ENCODE results near the gene PDE7B. TPM values are rescaled to one million over a fixed set of nuclear protein-coding genes. Genes with fewer than 3 reads are reported as not detected.

Gene PDE7B
- total and polyA plus RNA-seq, 2 of the 4 experiments (the other 2 are of a cell fraction), result 7.8 to 12.4 TPM

GRCh38 chr6:136093835-136094234, 242.3 kb downstream of the PDE7B start:
- H3K9me3 ChIP-seq (ENCODE audit: control insufficient read depth, insufficient read depth, low read length), result no peaks in the 10 kb centered on the region
- no peak overlapping the region for H2AK5ac ChIP-seq (ENCODE audit: low read depth, low read length)
- H3K9me1 ChIP-seq (ENCODE audit: insufficient read depth, low read length), result peaks cover 8% of the 10 kb centered on the region; the same call in 1 of the 2 replicates
- peaks cover 7% of the 10 kb centered on the region for H3K4me1 ChIP-seq (ENCODE audit: control insufficient read depth, insufficient read depth, low read length)
- no peak overlapping the region for H3K4me2 ChIP-seq (ENCODE audit: low read depth, low read length)
- POLR2A ChIA-PET (ENCODE audit: unreplicated experiment), result no interaction called here
- dilution Hi-C loops (cut with HindIII; ENCODE audit: low sequenced_read_pairs, unreplicated experiment), result no loop called here
- H3K18ac ChIP-seq (ENCODE audit: low read depth, low read length), result no peak overlapping the region
- no peak overlapping the region for H4K8ac ChIP-seq (ENCODE audit: low read depth in 2 of 2, low read length in 2 of 2)
- CTCF ChIA-PET, result no interaction called here
- WGBS, 2 experiments (ENCODE audit: extremely low coverage in 2 of 2, insufficient read length in 1 of 2), result no CpG with 5 or more reads among the region's 1 CpG
- no peak overlapping the region for H4K5ac ChIP-seq (ENCODE audit: low read depth, low read length)
- H3K4me3 ChIP-seq (ENCODE audit: insufficient read depth, low read depth, low read length), result no peak overlapping the region
- no TSS peak for BruUV-seq (replicated peaks)
- H3K9ac ChIP-seq (ENCODE audit: low read depth, low read length), result no peak overlapping the region
- no peak for TF ChIP-seq USF2 (IDR thresholded peaks at IDR 0.05; ENCODE audit: low read depth, low read length)
- TF ChIP-seq MAFK (IDR thresholded peaks at IDR 0.05; ENCODE audit: low read depth, low read length), result no peak
- no peak for TF ChIP-seq MXI1 (IDR thresholded peaks at IDR 0.05; ENCODE audit: borderline replicate concordance, low read depth, low read length)
- TF ChIP-seq CTCF (conservative IDR thresholded peaks at IDR 0.05; ENCODE audit: low read depth, low read length), result no peak
- no peak for TF ChIP-seq MAZ (IDR thresholded peaks at IDR 0.05; ENCODE audit: borderline replicate concordance, low read depth, low read length)
- TF ChIP-seq RAD21 (IDR thresholded peaks at IDR 0.05; ENCODE audit: low read length), result no peak
- no peak for TF ChIP-seq BHLHE40 (IDR thresholded peaks at IDR 0.05; ENCODE audit: low read depth, low read length)
- TF ChIP-seq ELK1 (IDR thresholded peaks at IDR 0.05; ENCODE audit: borderline replicate concordance, low read depth, low read length), result no peak
- no peak for TF ChIP-seq RCOR1 (IDR thresholded peaks at IDR 0.05; ENCODE audit: insufficient replicate concordance, low read length)
- no peak overlapping the region for H2AFZ ChIP-seq (replicated peaks; ENCODE audit: low read length, poor library complexity)
- no peaks in the 10 kb centered on the region for H3K27me3 ChIP-seq (ENCODE audit: control insufficient read depth, insufficient read depth, low read length)
- no peak overlapping the region for H2BK5ac ChIP-seq (ENCODE audit: low read depth, low read length, poor library complexity, severe bottlenecking)
- no peak overlapping the region for H2AK9ac ChIP-seq (replicated peaks; ENCODE audit: low read depth, low read length, poor library complexity)
- peaks cover 7% of the 10 kb centered on the region; the same call in 1 of the 2 replicates for H4K20me1 ChIP-seq (ENCODE audit: insufficient read depth, low read length)
- intact Hi-C loops (cut with micrococcal nuclease), result no loop called here
- no peak overlapping the region for H3K4ac ChIP-seq (ENCODE audit: low read depth, low read length)
- peaks cover 35 to 60% of the 10 kb centered on the region in 2 experiments for H3K79me1 ChIP-seq (ENCODE audit: low read depth in 1 of 2, low read length in 2 of 2)
- no peak overlapping the region for H4K91ac ChIP-seq (ENCODE audit: insufficient read depth, low read depth, low read length)
- in situ Hi-C loops (cut with MboI; ENCODE audit: low sequenced_read_pairs), result no loop called here
- H3K27ac ChIP-seq (ENCODE audit: insufficient read depth, low read length), result no peak overlapping the region
- H3K36me3 ChIP-seq (ENCODE audit: control insufficient read depth, insufficient read depth, low read length), result peaks cover 11% of the 10 kb centered on the region
- no peak for DNase-seq
- H2BK20ac ChIP-seq (ENCODE audit: low read depth, low read length), result no peak overlapping the region
- ATAC-seq (ENCODE audit: low read depth), result no peak
- H3K23ac ChIP-seq (ENCODE audit: low read depth, low read length), result no peak overlapping the region
- no peak overlapping the region; the same call in 1 of the 2 replicates for H3K14ac ChIP-seq (replicated peaks; ENCODE audit: low read depth, low read length)
- H2BK15ac ChIP-seq (ENCODE audit: low read depth, low read length), result no peak overlapping the region
- no peak overlapping the region for H3K56ac ChIP-seq (ENCODE audit: extremely low read depth, insufficient read depth, low read length)
- no peak overlapping the region for H2BK120ac ChIP-seq (ENCODE audit: low read depth, low read length)
